Activated T-cell treated with anti-CD3 and anti-CD28 coated beads, Interleukin-2, amount 50 U/mL, for 1 hour (primary cell): ENCODE measurements around the gene TRPV4.
A peak's percentile ranks its signal among the peaks of the same experiment; 100 is the strongest.
"Not testable (repeated sequence)": the region's sequence is repeated elsewhere in the genome, so short reads cannot be mapped to it uniquely, and the experiment has no call there.

Experiments used
- DNase-seq: peaks from one replicate; pipeline ENCODE4 v3.0.0-alpha.2; 2020

Gene TRPV4

GRCh38 chr12:109833307-109834189 is at the start of gene TRPV4:
Gene TRPV4, minus strand, starts transcription at chr12:109833398. Its CDS starts 18,602 bp downstream, at chr12:109814796.
- no peak for DNase-seq

GRCh38 chr12:109881752-109882151 is 48.6 kb upstream of the TRPV4 start:
- DNase-seq, result no peak

GRCh38 chr12:109880938-109881337 is 47.7 kb upstream of the TRPV4 start:
- DNase-seq, result no peak

GRCh38 chr12:109880043-109880931 is 47.1 kb upstream of the TRPV4 start, which contains the start of gene GLTP:
Gene GLTP, minus strand, starts transcription at chr12:109880541. Its CDS starts 167 bp downstream, at chr12:109880374.
- DNase-seq, result peak; percentile 94

GRCh38 chr12:109879351-109880042 is 46.3 kb upstream of the TRPV4 start:
- no peak for DNase-seq

GRCh38 chr12:109878749-109879148 is 45.6 kb upstream of the TRPV4 start:
- DNase-seq, result no peak

- no peak for DNase-seq
Measured at GRCh38 chr12:109878247-109878625, 45.0 kb upstream of the TRPV4 start.

- DNase-seq, result no peak
Measured at GRCh38 chr12:109877504-109878246, 44.5 kb upstream of the TRPV4 start.

GRCh38 chr12:109876406-109876805 is 43.2 kb upstream of the TRPV4 start:
- no peak for DNase-seq

GRCh38 chr12:109875572-109876131 is 42.5 kb upstream of the TRPV4 start:
- DNase-seq, result no peak

- no peak for DNase-seq
Measured at GRCh38 chr12:109873653-109874052, 40.5 kb upstream of the TRPV4 start.

- no peak for DNase-seq
Measured at GRCh38 chr12:109871668-109872314, 38.6 kb upstream of the TRPV4 start.

- no peak for DNase-seq
Measured at GRCh38 chr12:109870648-109871047, 37.5 kb upstream of the TRPV4 start.

- DNase-seq, result no peak
Measured at GRCh38 chr12:109868182-109869051, 35.2 kb upstream of the TRPV4 start.

- DNase-seq, result no peak
Measured at GRCh38 chr12:109864916-109865315, 31.7 kb upstream of the TRPV4 start.

- no peak for DNase-seq
Measured at GRCh38 chr12:109863847-109864712, 30.9 kb upstream of the TRPV4 start.

GRCh38 chr12:109862491-109862890 is 29.3 kb upstream of the TRPV4 start:
- DNase-seq, result not testable (repeated sequence)

GRCh38 chr12:109861689-109862314 is 28.6 kb upstream of the TRPV4 start:
- DNase-seq, result no peak

GRCh38 chr12:109860977-109861376 is 27.8 kb upstream of the TRPV4 start:
- DNase-seq, result no peak
